Loucy (cell line): ENCODE results near the gene CUX1.

ENCODE experiments used
- H2AFZ ChIP-seq: fragments of 200-600 bp; sonication (generic); 2 replicates; pipeline ENCODE4 v1.6.0; 2016; ENCODE audit warnings: antibody characterized with exemption, mild to moderate bottlenecking, low read length, moderate library complexity
- H3F3A ChIP-seq: fragments of 200-600 bp; 2 replicates; pipeline ENCODE4 v1.6.0; 2016; ENCODE audit warnings: antibody characterized with exemption, low read depth, mild to moderate bottlenecking
- H3K27me3 ChIP-seq: fragments of 200-600 bp; sonication (generic); 2 replicates; pipeline ENCODE4 v1.6.1; 2014; ENCODE audit warnings: low read length, mild to moderate bottlenecking; ENCODE audit not compliant: insufficient read depth, poor library complexity, severe bottlenecking
- H3K36me3 ChIP-seq: fragments of 200-600 bp; sonication (generic); 2 replicates; pipeline ENCODE4 v1.6.1; 2016; ENCODE audit warnings: low read length; ENCODE audit not compliant: insufficient read depth
- H3K4me1 ChIP-seq: fragments of 200-600 bp; sonication (generic); 2 replicates; pipeline ENCODE4 v1.5.1; 2014; ENCODE audit warnings: low read length, mild to moderate bottlenecking; ENCODE audit not compliant: insufficient read depth, poor library complexity, severe bottlenecking
- H3K4me2 ChIP-seq: fragments of 200-600 bp; sonication (generic); 2 replicates; pipeline ENCODE4 v1.6.0; 2014; ENCODE audit warnings: antibody characterized with exemption, low read length, low read depth, mild to moderate bottlenecking; ENCODE audit not compliant: poor library complexity, severe bottlenecking
- H3K4me3 ChIP-seq: fragments of 200-600 bp; sonication (generic); 2 replicates; pipeline ENCODE4 v1.5.1; 2014; ENCODE audit warnings: low read length, mild to moderate bottlenecking, mixed read lengths; ENCODE audit not compliant: poor library complexity, severe bottlenecking
- H3K79me2 ChIP-seq: fragments of 200-600 bp; sonication (generic); 2 replicates; pipeline ENCODE4 v1.6.1; 2014; ENCODE audit warnings: low read length; ENCODE audit not compliant: insufficient read depth
- H3K9ac ChIP-seq: fragments of 200-600 bp; sonication (generic); 2 replicates; pipeline ENCODE4 v1.6.0; 2014; ENCODE audit warnings: mild to moderate bottlenecking, low read depth, low read length, moderate library complexity; ENCODE audit not compliant: poor library complexity, severe bottlenecking
- H3K9me2 ChIP-seq: fragments of 200-600 bp; sonication (generic); replicated peaks from 2 replicates; pipeline ENCODE4 v1.6.1; 2016; ENCODE audit warnings: low read depth, low read length, mixed read lengths
- H3K9me3 ChIP-seq: fragments of 200-600 bp; sonication (generic); 2 replicates; pipeline ENCODE4 v1.6.1; 2014; ENCODE audit warnings: mild to moderate bottlenecking, antibody characterized with exemption, low read length, low read depth; ENCODE audit not compliant: insufficient read depth
- H4K20me1 ChIP-seq: fragments of 200-600 bp; sonication (generic); 2 replicates; pipeline ENCODE4 v1.6.0; 2014; ENCODE audit warnings: antibody characterized with exemption, low read length, mild to moderate bottlenecking; ENCODE audit not compliant: insufficient read depth, poor library complexity, severe bottlenecking
- CTCF ChIP-seq: fragments of 200-600 bp; sonication (generic); conservative IDR thresholded peaks from 2 replicates; pipeline ENCODE4 v1.5.1; 2014; ENCODE audit warnings: mild to moderate bottlenecking, antibody characterized with exemption, low read length
- EZH2phosphoT487 ChIP-seq: fragments of 200-600 bp; IDR thresholded peaks from 2 replicates; pipeline ENCODE4 v1.6.1; 2018; ENCODE audit warnings: antibody characterized with exemption, mild to moderate bottlenecking, moderate library complexity, borderline replicate concordance

Gene CUX1

GRCh38 chr7:102149416-102149815, 332.0 kb downstream of the CUX1 start:
- H4K20me1 ChIP-seq, result no peaks in the 10 kb centered on the region
- no peaks in the 10 kb centered on the region for H3K9me2 ChIP-seq
- H3K36me3 ChIP-seq, result peaks cover 18% of the 10 kb centered on the region; the same call in 1 of the 2 replicates
- H3K4me2 ChIP-seq, result no peak overlapping the region
- H3K79me2 ChIP-seq, result no peaks in the 10 kb centered on the region
- no peaks in the 10 kb centered on the region for H3K9me3 ChIP-seq
- TF ChIP-seq EZH2phosphoT487 (no peak), CTCF (no peak)
- H3K4me1 ChIP-seq, result no peaks in the 10 kb centered on the region
- H3K27me3 ChIP-seq, result no peaks in the 10 kb centered on the region
- no peak overlapping the region for H3K4me3 ChIP-seq
- H2AFZ ChIP-seq, result no peak overlapping the region
- H3K9ac ChIP-seq, result no peak overlapping the region
- no peaks in the 10 kb centered on the region for H3F3A ChIP-seq

- H3K9me2 ChIP-seq, result no peaks in the 10 kb centered on the region
- H3F3A ChIP-seq, result no peaks in the 10 kb centered on the region
- H3K4me1 ChIP-seq, result no peaks in the 10 kb centered on the region
- no peaks in the 10 kb centered on the region for H3K79me2 ChIP-seq
- peaks cover 18% of the 10 kb centered on the region; the same call in 1 of the 2 replicates for H3K36me3 ChIP-seq
- no peak overlapping the region for H3K4me3 ChIP-seq
- H3K27me3 ChIP-seq, result no peaks in the 10 kb centered on the region
- H4K20me1 ChIP-seq, result no peaks in the 10 kb centered on the region
- no peak overlapping the region for H3K4me2 ChIP-seq
- H3K9me3 ChIP-seq, result no peaks in the 10 kb centered on the region
- no peak overlapping the region for H3K9ac ChIP-seq
- no peak overlapping the region for H2AFZ ChIP-seq
- TF ChIP-seq CTCF, result no peak
- TF ChIP-seq EZH2phosphoT487, result no peak
Measured at GRCh38 chr7:102150266-102150665, 332.8 kb downstream of the CUX1 start.

- no peak for TF ChIP-seq EZH2phosphoT487
- no peak for TF ChIP-seq CTCF
- Histone ChIP-seq H4K20me1 (no peaks in the 10 kb centered on the region), H2AFZ (no peak overlapping the region), H3K9me2 (no peaks in the 10 kb centered on the region), H3K4me1 (no peaks in the 10 kb centered on the region), H3F3A (no peaks in the 10 kb centered on the region), H3K4me3 (no peak overlapping the region), H3K9me3 (no peaks in the 10 kb centered on the region), H3K27me3 (no peaks in the 10 kb centered on the region), H3K4me2 (no peak overlapping the region), H3K9ac (no peak overlapping the region), H3K79me2 (no peaks in the 10 kb centered on the region), H3K36me3 (peaks cover 17% of the 10 kb centered on the region; the same call in 1 of the 2 replicates)
Measured at GRCh38 chr7:102152672-102153598, 335.5 kb downstream of the CUX1 start.
